ENCODE data around the gene RBM38.
"Not testable (repeated sequence)": the region's sequence is repeated elsewhere in the genome, so short reads cannot be mapped to it uniquely, and the experiment has no call there.

The RBM38 gene

DNA sequence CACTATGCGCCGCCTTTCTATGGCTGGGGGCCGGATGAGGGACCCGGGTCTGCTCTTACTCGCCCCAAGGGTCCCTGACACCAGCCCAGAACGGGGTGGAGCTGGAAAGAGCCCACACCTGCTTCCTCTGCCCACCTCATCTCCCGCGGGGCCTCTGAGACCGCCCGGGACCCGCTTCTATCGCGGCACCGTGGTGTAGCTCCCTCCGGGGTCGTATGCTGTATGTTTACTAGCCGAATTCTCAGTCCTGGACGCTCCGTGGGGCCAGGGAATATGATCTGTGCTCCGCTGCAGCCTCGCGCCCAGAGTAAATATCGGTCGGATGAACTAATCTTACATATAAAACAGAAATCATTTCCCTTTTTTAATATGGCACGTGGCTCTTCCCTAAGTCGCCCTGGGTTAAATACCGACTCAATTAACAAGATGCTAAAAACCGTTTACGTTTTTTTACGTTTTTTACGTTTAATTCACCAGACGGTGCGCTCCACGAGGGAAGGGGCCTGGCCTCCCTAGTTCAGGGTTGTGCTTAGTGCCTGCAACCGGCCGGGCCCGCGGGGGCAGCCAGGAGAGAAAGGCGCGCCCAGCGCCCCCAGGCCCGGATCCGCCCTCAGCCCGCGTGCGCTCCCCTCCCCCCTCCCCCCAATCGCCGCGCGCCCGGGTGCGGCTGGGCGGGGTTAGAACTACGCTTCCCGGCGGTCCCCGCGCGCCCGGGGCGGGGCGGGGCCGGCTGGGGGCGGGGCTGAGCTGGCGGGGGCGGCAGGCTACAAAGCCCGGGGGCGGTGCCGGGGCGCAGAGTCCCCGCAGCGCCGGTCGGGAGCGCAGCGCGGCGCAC, at the start of gene RBM38:
TSS of gene RBM38 (plus strand) at position 793 of the 835 bp plus-strand sequence. CDS start 186 bp downstream, outside the sequence.
- DNase-seq, result no peak

DNA sequence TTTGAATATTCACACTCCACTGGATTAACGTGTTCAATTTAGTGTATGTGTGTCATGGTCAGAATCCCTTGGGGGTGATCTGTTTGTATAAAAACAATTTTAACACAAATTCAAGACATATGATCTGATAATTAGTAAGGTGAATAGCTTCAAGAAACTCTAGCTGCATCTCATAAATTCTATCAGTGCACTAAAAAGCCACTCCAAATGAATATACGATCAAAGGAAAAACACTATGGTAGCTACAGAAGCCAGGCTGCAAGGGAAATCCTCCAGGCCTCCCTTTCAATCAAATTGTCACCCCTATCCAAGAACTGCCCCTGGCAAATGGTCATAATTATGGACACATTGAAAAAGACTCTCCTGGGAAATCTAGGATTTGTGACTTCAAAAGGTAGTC, 49.5 kb upstream of the RBM38 start:
- no peak for DNase-seq

DNA sequence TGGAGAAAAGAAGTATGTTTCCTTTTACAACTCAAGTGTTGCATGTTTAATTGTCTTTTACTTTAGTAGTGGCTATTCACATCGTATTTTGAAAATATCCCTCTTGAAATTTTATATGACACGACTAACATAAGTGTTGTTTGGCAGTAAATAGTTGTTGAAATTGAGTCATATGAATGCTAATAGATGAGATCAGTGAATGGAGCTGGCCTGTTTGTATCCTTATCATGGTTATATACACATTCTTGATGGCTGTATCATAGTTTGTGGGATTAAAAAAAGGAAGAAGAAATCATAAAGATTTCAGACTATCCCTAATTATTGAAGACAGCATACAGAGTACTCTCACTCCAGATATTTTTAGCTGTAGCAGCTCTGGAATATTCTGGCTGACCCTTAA, 48.4 kb upstream of the RBM38 start:
- no peak for DNase-seq

DNA sequence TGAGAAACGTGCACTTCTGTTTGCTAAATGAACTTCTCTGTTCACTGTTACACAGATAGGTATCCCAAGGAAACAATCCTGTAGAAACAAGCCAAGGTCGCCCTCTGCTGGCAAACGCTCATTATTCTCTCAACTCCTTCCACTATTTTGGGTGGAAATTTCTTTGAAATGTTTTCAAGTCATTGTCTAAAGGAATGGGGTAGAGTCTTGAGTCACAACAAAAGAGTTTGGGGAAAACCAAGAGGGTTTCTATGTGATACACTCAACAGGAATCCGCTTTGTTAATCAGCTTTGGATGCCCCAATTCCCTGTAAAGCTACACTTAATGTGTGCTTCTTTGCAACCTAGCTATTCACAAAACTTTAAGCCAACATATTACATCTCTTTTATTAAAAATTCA, 44.7 kb upstream of the RBM38 start:
- DNase-seq, result peak; percentile 67

DNA sequence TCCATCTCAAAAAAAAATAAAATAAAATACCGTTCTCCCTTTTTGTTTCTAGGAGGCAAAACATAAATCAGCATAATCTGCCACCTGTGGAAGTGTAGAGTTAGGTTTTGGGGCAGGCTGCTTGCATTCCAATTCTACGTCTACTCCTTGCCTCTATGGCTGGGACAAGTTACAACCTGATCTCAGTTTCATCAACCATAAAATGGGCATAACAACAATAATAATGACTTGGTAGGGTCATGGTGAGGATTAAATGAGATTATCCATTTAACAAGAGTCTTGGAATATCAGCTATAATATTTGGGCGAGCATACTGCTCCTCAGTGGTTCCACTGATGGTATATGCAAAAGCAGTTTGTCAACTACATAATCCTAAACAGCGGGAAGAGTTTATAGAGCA, 43.8 kb upstream of the RBM38 start:
- DNase-seq, result no peak

DNA sequence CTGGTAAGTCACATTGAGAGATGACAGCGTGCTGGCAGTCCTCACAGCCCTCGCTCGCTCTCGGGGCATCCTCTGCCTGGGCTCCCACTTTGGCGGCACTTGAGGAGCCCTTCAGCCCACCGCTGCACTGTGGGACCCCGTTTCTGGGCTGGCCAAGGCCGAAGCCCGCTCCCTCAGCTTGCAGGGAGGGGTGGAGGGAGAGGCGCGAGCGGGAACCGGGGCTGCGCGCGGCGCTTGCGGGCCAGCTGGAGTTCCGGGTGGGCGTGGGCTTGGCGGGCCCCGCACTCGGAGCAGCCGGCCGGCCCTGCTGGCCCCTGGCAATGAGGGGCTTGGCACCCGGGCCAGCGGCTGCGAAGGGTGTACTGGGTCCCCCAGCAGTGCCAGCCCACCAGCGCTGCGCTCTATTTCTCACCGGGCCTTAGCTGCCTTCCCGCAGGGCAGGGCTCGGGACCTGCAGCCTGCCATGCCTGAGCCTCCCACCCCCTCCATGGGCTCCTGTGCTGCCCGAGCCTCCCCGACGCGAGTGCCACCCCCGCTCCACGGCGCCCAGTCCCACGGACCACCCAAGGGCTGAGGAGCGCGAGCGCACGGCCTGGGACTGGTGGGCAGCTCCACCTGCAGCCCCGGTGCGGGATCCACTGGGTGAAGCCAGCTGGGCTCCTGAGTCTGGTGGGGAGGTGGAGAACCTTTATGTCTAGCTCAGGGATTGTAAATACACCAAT, 42.8 kb upstream of the RBM38 start:
- DNase-seq, result not testable (repeated sequence)

DNA sequence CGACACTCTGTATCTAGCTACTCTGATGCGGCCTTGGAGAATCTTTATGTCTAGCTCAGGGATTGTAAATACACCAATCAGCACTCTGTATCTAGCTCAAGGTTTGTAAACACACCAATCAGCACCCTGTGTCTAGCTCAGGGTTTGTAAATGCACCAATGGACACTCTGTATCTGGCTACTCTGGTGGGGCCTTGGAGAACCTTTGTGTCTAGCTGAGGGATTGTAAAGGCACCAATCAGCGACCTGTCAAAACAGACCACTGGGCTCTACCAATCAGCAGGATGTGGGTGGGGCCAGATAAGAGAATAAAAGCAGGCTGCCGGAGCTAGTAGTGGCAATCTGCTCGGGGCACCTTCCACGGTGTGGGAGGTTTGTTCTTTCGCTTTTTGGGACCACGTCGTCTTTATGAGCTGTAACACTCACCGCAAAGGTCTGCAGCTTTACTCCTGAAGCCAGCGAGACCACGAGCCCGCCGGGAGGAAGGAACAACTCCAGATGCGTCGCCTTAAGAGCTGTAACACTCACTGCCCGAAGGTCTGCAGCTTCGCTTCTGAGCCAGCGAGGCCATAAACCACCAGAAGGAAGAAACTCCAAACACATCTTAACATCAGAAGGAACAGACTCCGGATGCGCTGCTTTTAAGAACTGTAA, 42.1 kb upstream of the RBM38 start:
- not testable (repeated sequence) for DNase-seq

DNA sequence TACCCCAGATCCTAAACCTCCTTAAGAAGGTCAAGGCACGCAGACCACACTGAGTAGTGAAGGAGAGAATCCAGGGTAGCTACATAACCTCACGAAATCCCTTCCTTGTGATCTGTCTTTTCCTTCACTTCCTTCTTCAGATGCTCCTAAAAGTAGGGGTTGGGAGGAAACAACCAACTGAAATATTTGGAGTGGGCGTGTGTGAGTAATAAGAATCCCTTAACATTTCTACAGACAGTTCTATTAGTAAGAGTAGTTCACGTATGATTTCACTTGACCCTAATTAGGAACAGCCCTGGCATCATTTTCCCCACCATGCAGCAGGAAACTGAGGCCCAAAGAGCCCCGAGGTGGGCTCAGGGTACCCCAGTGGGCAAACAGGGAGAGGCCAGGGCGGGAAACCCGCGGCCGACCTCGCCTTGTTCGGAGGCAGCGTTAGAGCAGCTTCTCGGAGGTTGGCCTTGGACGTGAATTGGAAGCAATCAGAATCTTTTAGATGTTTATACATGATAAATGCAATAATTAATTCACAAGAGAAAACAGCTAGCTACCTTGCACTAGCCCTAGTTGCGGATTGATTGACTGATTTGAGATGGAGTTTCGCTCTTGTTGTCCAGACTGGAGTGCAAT, 41.0 kb upstream of the RBM38 start:
- DNase-seq, result no peak

DNA sequence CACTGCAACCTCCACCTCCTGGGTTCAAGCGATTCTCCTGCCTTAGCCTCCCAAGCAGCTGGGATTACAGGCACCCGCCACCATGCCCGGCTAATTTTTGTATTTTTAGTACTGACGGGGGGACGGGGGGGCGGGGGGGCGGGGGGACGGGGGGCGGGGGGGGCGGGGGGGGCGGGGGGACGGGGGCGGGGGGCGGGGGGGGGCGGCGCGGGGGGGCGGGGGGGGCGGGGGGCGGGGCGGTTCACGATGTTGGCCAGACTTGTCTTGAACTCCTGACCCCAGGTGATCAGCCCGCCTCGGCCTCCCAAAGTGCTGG, 40.5 kb upstream of the RBM38 start:
- DNase-seq, result not testable (repeated sequence)

DNA sequence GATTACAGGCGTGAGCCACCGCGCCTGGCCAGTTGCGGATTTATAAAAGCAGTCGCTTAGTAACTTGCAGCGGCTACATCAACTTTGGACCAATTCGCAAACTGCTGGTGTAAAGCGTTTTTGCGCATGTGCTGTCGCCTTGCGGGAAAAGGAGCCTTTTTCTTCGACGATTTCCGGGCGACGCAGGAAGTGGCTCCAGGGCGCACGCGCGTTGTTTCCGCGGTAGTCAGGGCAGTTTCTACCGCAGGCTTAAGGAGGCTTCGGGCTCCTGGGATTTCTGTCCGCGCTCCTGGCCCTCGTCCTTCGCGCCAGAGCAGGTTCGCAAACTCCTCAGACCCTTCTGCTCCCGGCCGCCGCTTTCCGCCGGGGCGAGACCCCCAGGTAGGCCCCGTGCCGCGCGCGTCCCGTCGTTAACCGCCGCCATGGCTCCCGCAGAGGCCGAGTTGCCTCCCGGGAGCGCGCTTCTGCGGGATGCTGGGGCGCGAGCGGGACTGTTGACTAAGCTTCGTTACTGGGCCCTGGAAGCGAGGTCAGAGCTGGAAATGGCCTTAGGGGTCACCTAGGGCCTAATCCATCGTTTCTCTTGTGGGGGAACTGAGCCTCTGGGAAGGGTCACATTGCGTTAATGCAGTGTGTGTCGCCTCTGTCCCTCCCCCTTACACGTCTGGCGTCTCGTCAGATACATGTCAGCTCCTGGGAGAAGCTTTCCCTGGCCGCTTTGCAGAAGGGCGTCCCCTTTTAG, 40.0 kb upstream of the RBM38 start, which contains the start of gene RAE1:
TSS of gene RAE1 (plus strand) at position 214 of the 742 bp plus-strand sequence. CDS start 2,784 bp downstream, outside the sequence.
- peak; percentile 96 for DNase-seq

DNA sequence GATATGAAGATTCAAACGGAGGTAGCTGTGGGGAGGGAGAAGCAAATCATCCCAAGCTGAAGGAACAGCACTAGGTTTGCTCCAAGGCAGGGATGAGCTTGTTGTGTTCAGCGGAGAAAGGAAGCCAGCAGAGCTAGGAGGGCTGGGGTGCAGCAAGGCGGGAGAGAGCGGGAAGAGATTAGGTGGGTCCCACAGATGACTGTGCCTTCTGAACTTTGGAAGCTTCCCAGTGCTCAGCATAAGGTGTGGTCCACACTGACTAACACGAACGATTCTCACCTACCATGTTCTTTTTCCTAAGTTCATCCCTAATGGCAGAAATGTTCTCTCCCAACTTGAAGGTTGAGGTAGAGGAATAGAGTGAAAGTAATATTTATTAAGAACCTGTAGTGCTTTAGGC, 38.9 kb upstream of the RBM38 start:
- DNase-seq, result no peak

DNA sequence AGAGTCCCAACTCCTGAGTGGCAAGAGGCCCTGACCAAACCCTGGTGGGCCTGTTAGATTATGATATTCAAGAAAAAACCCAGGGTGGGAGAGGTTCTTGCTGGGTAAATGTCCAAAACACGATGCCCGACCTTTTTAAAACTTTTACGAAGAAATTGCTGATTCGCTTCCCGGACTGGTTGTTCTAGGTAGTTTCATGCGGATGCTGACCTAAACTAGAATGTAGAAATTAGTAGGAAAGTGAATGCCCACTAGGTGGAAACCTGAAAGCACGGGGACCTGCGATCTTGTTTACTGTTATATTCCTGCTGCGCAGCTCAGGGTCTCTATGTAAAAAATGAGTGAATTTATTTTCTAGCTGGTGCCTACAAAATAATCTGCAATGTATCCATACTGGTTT, 37.8 kb upstream of the RBM38 start:
- DNase-seq, result no peak

DNA sequence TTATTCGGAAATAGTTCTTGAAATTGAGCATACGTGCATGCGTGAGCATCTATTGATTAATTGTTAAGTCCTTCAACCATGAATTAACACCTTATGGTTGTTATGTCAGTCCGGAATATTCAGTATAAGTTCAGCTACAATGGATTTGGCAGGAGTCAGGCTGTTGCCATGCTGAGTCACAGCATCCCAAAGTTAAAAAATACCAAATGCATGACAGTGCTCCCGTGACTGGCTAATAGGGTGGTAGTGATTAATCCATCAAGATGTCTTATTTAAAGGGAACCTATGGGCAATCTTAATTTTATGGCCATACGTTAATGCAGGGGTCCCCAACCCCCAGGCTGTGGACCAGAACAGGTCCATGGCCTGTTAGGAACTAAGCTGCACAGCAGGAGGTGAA, 29.7 kb upstream of the RBM38 start:
- no peak for DNase-seq

DNA sequence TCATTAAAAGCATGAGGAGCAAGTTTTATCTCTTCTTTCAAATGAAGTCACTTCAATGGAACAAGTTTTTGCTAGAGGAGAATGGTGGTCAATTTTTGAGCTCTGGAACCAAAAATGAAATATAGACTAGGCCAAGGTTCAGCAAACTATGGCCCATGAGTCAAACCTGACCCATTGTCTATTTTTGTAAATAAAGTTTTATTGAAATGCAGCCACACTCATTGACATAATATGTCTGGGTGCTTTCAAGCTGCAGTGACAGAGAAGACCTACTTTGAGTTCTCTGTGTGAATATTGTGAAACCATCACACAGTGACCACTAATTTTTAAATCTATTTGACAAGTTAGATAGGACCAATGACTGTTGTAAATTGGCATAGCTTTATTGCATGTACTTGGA, 26.7 kb upstream of the RBM38 start:
- no peak for DNase-seq

DNA sequence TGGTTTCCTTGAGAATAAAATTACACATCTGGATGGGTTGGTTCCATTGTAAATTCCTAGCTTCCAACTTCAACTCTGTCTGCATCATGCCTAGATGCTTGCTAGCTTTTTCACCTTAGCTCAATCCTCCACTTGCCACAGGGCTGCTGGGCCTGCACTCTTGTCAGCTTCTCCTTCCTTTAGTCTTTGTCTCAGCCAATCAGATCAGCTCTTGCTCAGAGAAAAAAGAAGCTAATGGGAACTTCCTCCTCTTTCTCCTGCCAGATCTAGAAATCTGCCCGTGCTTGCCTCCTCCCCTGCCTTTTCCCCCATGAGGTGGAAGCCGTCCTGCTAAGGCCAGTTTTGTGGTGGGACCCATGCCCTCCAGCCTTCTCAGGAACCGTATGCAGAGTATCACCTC, 21.6 kb upstream of the RBM38 start:
- no peak for DNase-seq

DNA sequence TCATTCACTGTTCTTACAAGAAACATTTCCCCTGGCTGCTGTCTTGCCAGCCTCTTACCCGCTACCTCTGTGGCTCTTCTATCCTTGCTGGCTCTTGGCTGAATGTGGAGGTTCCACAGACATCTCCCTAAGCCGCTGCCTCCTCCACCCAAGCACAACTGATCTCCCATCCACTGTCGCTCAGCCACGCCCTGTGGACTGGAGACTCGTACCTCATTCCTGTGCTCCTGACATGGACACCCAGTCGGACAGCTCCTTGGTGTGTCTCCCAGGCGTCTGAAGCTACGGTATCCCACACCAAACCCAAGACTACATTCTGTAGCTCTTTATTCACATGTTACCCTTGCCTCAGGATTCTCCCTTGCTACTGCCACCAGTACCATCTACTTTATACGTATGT, 20.9 kb upstream of the RBM38 start:
- no peak for DNase-seq

DNA sequence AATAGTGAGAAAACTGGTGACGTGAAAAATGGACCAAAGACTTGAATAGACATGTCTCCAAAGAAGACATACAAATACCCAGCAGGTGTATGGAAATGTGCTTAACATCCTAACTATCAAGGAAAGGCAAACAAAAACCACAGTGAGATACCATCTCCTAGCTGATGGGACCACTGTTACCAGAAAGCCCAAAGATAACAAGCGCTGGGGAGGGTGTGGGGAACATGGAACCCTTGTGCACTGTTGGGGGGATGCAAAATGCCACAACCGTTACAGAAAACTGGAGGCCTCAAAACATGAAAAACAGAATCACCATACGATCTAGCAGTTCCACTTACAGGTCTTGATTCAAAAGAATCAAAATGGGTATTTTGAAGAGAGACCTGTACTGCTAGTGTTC, 19.8 kb upstream of the RBM38 start:
- peak; percentile 98 for DNase-seq

DNA sequence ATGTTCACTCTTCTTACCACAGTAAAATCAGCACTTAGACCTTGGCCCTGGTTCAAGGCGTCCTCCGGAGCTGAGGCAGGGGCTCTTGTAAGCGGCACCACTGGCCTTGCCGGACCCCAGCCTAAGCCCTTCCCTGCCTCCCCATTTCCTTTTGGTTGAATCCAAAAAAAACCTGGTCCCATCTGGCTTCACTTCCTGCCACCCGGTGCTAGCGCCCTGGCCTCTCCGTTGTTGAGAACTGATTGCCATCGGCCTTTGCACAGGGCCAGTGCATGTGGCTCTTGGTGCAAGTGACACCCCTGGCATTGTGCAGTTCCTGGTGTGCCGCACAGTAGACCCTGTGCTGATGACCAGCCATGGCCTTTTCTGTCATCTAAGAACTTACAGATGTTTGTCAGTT, 19.0 kb upstream of the RBM38 start:
- DNase-seq, result no peak

DNA sequence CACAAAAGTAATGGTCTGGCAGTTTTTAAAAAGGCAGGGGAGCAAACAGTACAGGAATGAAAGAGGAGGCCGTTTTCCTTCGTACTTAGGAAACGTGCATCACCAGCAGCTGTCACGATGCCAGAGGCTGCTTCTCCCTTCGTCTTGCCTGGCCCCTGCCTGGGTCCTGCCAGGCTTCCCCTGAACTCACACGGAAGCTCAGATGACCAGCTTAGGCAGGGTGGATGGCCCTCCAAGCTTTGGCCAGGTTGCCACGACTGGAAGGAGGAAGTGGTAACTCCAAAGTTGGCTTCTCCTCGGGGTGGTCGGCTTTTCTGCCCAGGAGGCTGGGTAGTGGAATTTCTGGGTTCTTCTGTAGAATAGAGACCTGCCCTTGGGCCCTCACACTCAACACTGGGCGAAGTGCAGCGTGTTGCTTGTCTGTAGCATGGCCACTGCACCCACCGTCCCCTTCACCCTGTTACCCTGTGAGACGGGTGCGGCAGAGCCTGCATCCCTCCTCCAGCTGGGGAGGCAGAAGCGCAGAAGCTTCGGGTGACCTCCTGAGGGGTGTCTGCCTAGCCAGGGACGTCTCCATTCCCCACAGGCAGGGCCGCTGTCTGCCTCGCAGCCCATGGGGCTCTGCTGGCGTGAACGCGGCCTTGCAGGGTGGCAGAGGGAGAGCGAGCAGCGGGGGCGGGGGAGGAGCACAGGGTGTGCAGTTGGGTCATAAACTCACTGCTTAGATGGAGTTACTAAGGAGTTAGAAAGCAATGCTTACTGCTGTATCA, 18.4 kb upstream of the RBM38 start:
- DNase-seq, result no peak

DNA sequence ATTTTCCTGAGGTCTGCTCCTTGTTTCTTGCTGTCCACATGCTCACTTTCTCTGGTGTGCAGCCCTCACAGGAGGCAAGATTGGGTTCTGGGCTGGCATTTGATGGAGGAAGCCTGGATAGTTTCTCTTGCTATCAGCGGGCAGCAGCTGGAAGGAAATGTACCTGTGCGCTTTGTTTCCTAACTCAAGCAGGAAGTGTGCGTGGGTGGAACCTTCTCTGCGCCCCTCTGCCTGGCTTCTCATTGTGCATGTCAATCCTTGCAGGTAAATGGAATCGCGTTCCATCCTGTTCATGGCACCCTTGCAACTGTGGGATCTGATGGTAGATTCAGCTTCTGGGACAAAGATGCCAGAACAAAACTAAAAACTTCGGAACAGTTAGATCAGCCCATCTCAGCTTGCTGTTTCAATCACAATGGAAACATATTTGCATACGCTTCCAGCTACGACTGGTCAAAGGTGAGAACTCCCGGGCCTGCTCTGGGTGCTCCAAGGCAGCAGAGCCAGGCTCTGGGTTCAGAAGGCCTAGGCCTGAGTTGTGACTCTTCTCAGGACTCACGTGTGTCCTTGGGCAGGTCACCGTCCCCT, 16.8 kb upstream of the RBM38 start:
- DNase-seq, result no peak

DNA sequence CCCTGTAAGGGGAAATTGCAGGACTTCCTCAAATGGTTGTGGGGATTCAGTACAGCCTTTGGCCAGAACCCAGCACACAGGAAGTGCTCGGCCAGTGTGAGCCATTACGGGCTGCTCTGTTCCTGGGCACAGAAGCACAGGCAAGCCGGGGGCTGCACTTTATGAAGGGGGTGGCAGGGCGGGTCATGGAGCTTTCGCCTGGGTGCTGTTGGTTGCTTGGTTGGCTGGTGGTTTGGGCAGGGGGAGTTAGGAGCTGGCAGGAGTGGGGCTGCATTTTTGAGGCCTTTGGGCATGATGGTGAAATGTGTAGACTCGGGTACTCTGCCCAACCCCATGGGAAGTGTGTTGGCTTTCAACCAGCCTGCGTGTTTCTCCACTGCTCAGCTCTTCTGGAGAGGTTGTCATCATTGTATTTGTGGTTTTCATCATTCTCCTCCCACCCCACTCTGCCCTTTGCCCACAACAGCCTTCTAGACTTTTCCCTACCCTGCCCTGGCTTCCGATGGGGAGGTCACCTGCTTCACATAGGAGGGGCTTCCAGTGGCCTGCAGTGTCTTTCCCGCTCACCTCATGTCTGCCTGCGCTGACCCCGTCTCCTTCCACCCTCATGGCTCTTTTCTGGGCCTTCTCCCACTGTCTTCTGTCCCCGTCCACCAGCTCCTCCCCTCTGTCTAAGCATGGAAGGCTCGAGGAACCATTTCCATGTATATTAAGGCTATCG, 16.1 kb upstream of the RBM38 start:
- no peak for DNase-seq

Data from NCI-H526 treated with DMSO at 0.1 percent for 48 hours (cell line).